ENCODE data around the gene EFHD2. TPM values are rescaled to one million over a fixed set of nuclear protein-coding genes. Genes with fewer than 3 reads are reported as not detected.

EFHD2 gene
- total and polyA plus RNA-seq, 2 of the 8 experiments (the other 6 are each of a cell fraction or from before 2014, with no cell fraction given) = 24.4 to 25.1 TPM

GRCh38 chr1:15402809-15403450, 6.8 kb upstream of the EFHD2 start:
- Histone ChIP-seq H4K20me1 (replicated peaks in 1 of 2; ENCODE audit: control insufficient read depth in 1 of 2, insufficient read depth in 2 of 2, low read length in 2 of 2) (no peaks in the 10 kb centered on the region), H4K91ac (replicated peaks; ENCODE audit: insufficient read length, low read length) (no peak overlapping the region), H4K8ac (ENCODE audit: extremely low read depth, insufficient read depth, low read length) (no peak overlapping the region), H3K56ac (replicated peaks; ENCODE audit: insufficient read length, low read depth, low read length) (no peak overlapping the region), H3K4me3 (ENCODE audit: extremely low read depth in 1 of 4, insufficient read depth in 2 of 4, low read depth in 3 of 4, low read length in 4 of 4) (no peak overlapping the region), H3K4me1 (replicated peaks in 1 of 4; ENCODE audit: control insufficient read depth in 3 of 4, insufficient read depth in 4 of 4, low read length in 3 of 4) (no peaks in the 10 kb centered on the region), H3K23me2 (ENCODE audit: low read depth, low read length) (no peaks in the 10 kb centered on the region), H3K9ac (replicated peaks in 1 of 4; ENCODE audit: extremely low read depth in 1 of 4, low read depth in 3 of 4, low read length in 3 of 4) (no peak overlapping the region), H3K18ac (ENCODE audit: extremely low read depth, low read length) (no peak overlapping the region), H2AK5ac (ENCODE audit: low read depth, low read length) (no peak overlapping the region), H3K23ac (ENCODE audit: insufficient read length) (no peak overlapping the region), H2BK12ac (ENCODE audit: low read depth, low read length) (no peak overlapping the region), H3K79me1 (ENCODE audit: low read depth, low read length) (no peaks in the 10 kb centered on the region), H3K4me2 (ENCODE audit: insufficient read depth in 1 of 2, low read depth in 2 of 2, low read length in 2 of 2) (no peak overlapping the region), H3K27ac (ENCODE audit: low read depth, low read length) (no peak overlapping the region), H3K4ac (replicated peaks; ENCODE audit: insufficient read length, low read depth, low read length) (no peak overlapping the region), H2AFZ (ENCODE audit: low read length) (no peak overlapping the region), H2BK20ac (ENCODE audit: low read length) (no peak overlapping the region), H3K9me3 (ENCODE audit: insufficient read depth in 2 of 2, low read depth in 1 of 2, low read length in 1 of 2) (peaks cover 0 to 9% of the 10 kb centered on the region in 2 experiments; a peak in 2 of 4 replicates), H3K27me3 (replicated peaks in 1 of 4; ENCODE audit: control insufficient read depth in 3 of 4, extremely low read depth in 1 of 4, insufficient read depth in 3 of 4, low read length in 3 of 4) (no peaks in the 10 kb centered on the region; a peak in 2 of 7 replicates), H2BK15ac (ENCODE audit: low read length) (no peak overlapping the region), H2BK120ac (replicated peaks; ENCODE audit: low read depth, low read length) (no peak overlapping the region), H3K79me2 (ENCODE audit: control insufficient read depth in 1 of 2, insufficient read depth in 2 of 2, low read length in 2 of 2) (no peaks in the 10 kb centered on the region), H4K5ac (ENCODE audit: insufficient read length, low read depth, low read length) (no peak overlapping the region), H3K14ac (ENCODE audit: insufficient read length) (no peak overlapping the region), H3K36me3 (ENCODE audit: control insufficient read depth in 2 of 4, insufficient read depth in 4 of 4, low read length in 3 of 4) (no peaks in the 10 kb centered on the region), H2BK5ac (ENCODE audit: low read depth, low read length) (no peak overlapping the region)
- 96% methylated on average over 5 of the region's 5 CpGs; no CpG with 5 or more reads in 1 of the 2 experiments for WGBS, 2 experiments (ENCODE audit: extremely low coverage in 1 of 2, insufficient coverage in 1 of 2, insufficient read length in 1 of 2, insufficient replicate concordance in 2 of 2, low coverage in 1 of 2, low lambda C conversion rate in 2 of 2, missing lambda C conversion rate in 1 of 2)
- FAIRE-seq (no peak), DNase-seq (ENCODE audit: low read depth in 1 of 2, low spot score in 2 of 2) (no peak)
- ChIA-PET CTCF (ENCODE audit: partially characterized antibody) (interaction anchor here (1.0 to 3.8 kb wide), 6 partner anchors 9 to 275 kb away, joined by 3 to 11 read pairs (median 4); no protein-coding TSS in a partner anchor), POLR2A (ENCODE audit: partially characterized antibody) (interaction anchor here (1.4 kb wide), 1 partner anchor 12 kb away, joined by 3 read pairs; no protein-coding TSS in a partner anchor)
- TF ChIP-seq GABPA (IDR thresholded peaks at IDR 0.05; ENCODE audit: borderline replicate concordance, insufficient read depth, low read length) (no peak), SIN3A (conservative IDR thresholded peaks at IDR 0.05 in 1 of 2, IDR thresholded peaks at IDR 0.05 in 1 of 2; ENCODE audit: low read depth in 1 of 2, low read length in 2 of 2) (no peak), NANOG (IDR thresholded peaks at IDR 0.05; ENCODE audit: insufficient read depth, low read depth, low read length, poor library complexity, severe bottlenecking) (no peak), CBX5 (IDR thresholded peaks at IDR 0.05; ENCODE audit: low read depth, low read length) (no peak), PHF8 (conservative IDR thresholded peaks at IDR 0.05; ENCODE audit: low read depth, low read length) (no peak), ASH2L (IDR thresholded peaks at IDR 0.05; ENCODE audit: low read length) (no peak), TEAD4 (IDR thresholded peaks at IDR 0.05; ENCODE audit: low read depth, low read length) (no peak), TAF7 (optimal IDR thresholded peaks at IDR 0.05; ENCODE audit: borderline replicate concordance, low read depth, low read length) (no peak), GTF2F1 (IDR thresholded peaks at IDR 0.05; ENCODE audit: borderline replicate concordance, low read depth, low read length) (no peak), RBBP5 (IDR thresholded peaks at IDR 0.05; ENCODE audit: borderline replicate concordance, low read depth, low read length) (no peak), E2F6 (IDR thresholded peaks at IDR 0.05) (no peak)

Measured in H1 (cell line).